Thoracic aorta (tissue), 2 donors: ENCODE results near the gene ACSL1. TPM values are rescaled to one million over a fixed set of nuclear protein-coding genes. Genes with fewer than 3 reads are reported as not detected.

ENCODE experiments used
- ATAC-seq: fragments of 150-250 bp; one replicate; pipeline ENCODE4 v1.8.0; 2017; ENCODE audit warnings: low read depth; ENCODE audit not compliant: insufficient number of reproducible peaks, low FRiP score
- DNase-seq: peaks from one replicate; pipeline ENCODE4 v3.0.0-alpha.2; 2020; ENCODE audit warnings: low spot score
- H3K27ac ChIP-seq, 2 donors: fragments of 200-600 bp; sonication (generic); 1 replicate in 1 of 2; 2 replicates in 1 of 2; pipeline ENCODE4 v1.5.1; 2016; ENCODE audit warnings: mild to moderate bottlenecking in 2 of 2, moderate library complexity in 2 of 2
- H3K27me3 ChIP-seq: fragments of 200-600 bp; sonication (generic); replicated peaks from 2 replicates; pipeline ENCODE4 v1.6.0; 2016; ENCODE audit warnings: mild to moderate bottlenecking; ENCODE audit not compliant: insufficient read depth
- H3K36me3 ChIP-seq: fragments of 200-600 bp; sonication (generic); one replicate; pipeline ENCODE4 v1.5.1; 2016
- H3K4me1 ChIP-seq, 2 donors: fragments of 200-600 bp; sonication (generic); 1 replicate in 1 of 2; 2 replicates in 1 of 2; pipeline versions ENCODE4 v1.5.1 to v1.6.0; 2016; ENCODE audit warnings: low read depth in 2 of 2, mild to moderate bottlenecking in 1 of 2; ENCODE audit not compliant: control insufficient read depth in 1 of 2
- H3K4me3 ChIP-seq: fragments of 200-600 bp; sonication (generic); 2 replicates; pipeline ENCODE4 v1.5.1; 2016; ENCODE audit warnings: mild to moderate bottlenecking
- H3K9me3 ChIP-seq: fragments of 200-600 bp; sonication (generic); 2 replicates; pipeline ENCODE4 v1.5.1; 2016
- CTCF ChIP-seq: fragments of 200-600 bp; sonication (generic); IDR thresholded peaks from one replicate; pipeline ENCODE4 v1.5.1; 2019; ENCODE audit warnings: antibody characterized with exemption
- total RNA-seq, 2 donors: library from RNA; depleted of rRNA; stranded (reverse); fragments of >200 nt; gene quantifications; one replicate each; pipeline versions ENCODE4 v1.1.0 to v1.2.3, GENCODE V29; 2016

Gene ACSL1
- total RNA-seq: 100 to 1,000 TPM in 1 of 2 donors, 10 to 100 TPM in 1; 90.4 to 155 TPM

GRCh38 chr4:184825896-184826690, at the start of gene ACSL1:
ACSL1 (minus strand) TSS chr4:184825968; CDS start chr4:184803514, 22,454 bp downstream.
- Histone ChIP-seq H3K36me3 (no peaks in the 10 kb centered on the region), H3K27ac (peak within 1 kb of the TSS; percentile 72 to 80), H3K9me3 (no peaks in the 10 kb centered on the region), H3K27me3 (no peaks in the 10 kb centered on the region), H3K4me1 (peaks cover 8 to 19% of the 10 kb centered on the region in 2 donors), H3K4me3 (peak within 1 kb of the TSS; percentile 79)
- ATAC-seq: peak; percentile 62
- no peak for TF ChIP-seq CTCF
- DNase-seq: peak; percentile 57

GRCh38 chr4:184873054-184873453, 47.3 kb upstream of the ACSL1 start:
- Histone ChIP-seq H3K4me1 (no peaks in the 10 kb centered on the region), H3K27ac (no peak overlapping the region), H3K27me3 (no peaks in the 10 kb centered on the region), H3K36me3 (no peaks in the 10 kb centered on the region), H3K4me3 (no peak overlapping the region), H3K9me3 (no peaks in the 10 kb centered on the region)
- no peak for TF ChIP-seq CTCF
- DNase-seq: no peak
- no peak for ATAC-seq

GRCh38 chr4:184870718-184871117, 45.0 kb upstream of the ACSL1 start:
- Histone ChIP-seq H3K9me3 (no peaks in the 10 kb centered on the region), H3K27me3 (no peaks in the 10 kb centered on the region), H3K4me1 (no peaks in the 10 kb centered on the region), H3K27ac (no peak overlapping the region), H3K4me3 (no peak overlapping the region), H3K36me3 (no peaks in the 10 kb centered on the region)
- DNase-seq (no peak), ATAC-seq (no peak)
- TF ChIP-seq CTCF: no peak

DNA sequence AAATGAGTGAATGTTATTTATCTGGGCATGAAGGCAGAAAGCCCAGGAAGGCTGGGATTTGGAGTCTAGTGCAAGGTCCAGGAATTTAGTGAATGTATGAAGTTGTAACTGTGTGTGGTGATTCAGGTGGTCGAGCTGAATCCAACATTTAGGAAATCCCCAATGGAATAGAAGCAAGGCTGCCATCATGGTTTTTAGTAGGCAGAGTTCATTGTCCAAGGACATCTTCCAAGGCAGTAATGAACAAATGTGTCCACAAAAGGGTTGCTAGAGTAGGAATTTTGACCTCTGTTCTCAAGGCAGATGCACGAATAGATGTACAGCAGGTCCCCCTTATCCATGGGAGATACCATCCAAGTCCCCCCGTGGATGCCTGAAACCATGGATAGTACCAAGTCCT, 42.9 kb upstream of the ACSL1 start:
- DNase-seq (no peak), ATAC-seq (no peak)
- Histone ChIP-seq H3K27me3 (no peaks in the 10 kb centered on the region), H3K27ac (no peak overlapping the region), H3K36me3 (no peaks in the 10 kb centered on the region), H3K4me1 (no peaks in the 10 kb centered on the region), H3K9me3 (no peaks in the 10 kb centered on the region), H3K4me3 (no peak overlapping the region)
- no peak for TF ChIP-seq CTCF

GRCh38 chr4:184863916-184864315, 38.1 kb upstream of the ACSL1 start:
- no peak overlapping the region for H3K4me3 ChIP-seq
- TF ChIP-seq CTCF: no peak
- no peak overlapping the region for H3K27ac ChIP-seq
- no peaks in the 10 kb centered on the region for H3K4me1 ChIP-seq
- no peaks in the 10 kb centered on the region for H3K27me3 ChIP-seq
- H3K9me3 ChIP-seq: no peaks in the 10 kb centered on the region
- no peaks in the 10 kb centered on the region for H3K36me3 ChIP-seq
- no peak for ATAC-seq
- DNase-seq: no peak
